Astrocyte of the hippocampus (primary cell): ENCODE results near the gene ZBTB46.
A peak's percentile ranks its signal among the peaks of the same experiment; 100 is the strongest.
"Not testable (repeated sequence)": the region's sequence is repeated elsewhere in the genome, so short reads cannot be mapped to it uniquely, and the experiment has no call there.

Experiments used
- DNase-seq: peaks from one replicate; pipeline ENCODE4 v3.0.0; 2011; ENCODE audit warnings: low read depth, low spot score

ZBTB46 gene

DNA sequence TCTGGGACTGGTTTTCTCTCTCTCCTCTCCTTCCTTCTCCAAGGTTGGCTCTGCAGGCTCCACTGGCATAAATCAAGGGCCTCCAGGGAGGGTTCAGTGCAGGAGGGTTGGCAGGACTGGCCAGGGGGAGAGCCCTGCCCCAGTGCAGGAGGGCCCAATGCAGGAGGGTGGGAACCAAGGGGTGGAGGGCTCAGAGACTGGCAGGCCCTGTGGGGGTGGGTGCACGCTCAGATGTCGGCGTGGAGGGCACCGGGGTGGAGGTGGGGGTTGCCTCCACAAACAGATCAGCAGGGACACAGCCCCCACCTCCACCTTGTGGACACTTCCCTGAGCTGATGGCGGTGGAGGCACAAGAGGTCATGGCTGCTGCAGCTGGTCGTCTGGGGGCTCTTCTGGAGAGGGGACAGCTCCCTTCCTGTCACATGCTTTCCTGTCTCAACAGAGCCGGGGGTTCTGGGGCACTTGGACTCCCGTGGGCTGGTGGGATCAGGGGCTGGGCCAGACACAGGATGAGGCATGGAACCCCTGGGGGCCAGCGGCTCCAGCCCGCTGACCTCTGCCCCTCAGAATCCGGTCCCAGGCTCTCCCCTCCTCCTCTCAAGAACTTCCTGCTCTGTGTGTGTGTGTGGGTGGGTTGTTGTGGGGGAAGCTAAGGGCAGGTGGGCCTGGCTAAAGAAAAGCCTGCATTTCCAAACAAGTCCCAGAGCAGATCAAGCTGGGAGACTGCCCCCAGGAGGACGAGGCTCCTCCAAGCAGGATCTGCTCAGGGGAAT lies 27.5 kb upstream of the ZBTB46 start:
- peak; percentile 39 for DNase-seq

DNA sequence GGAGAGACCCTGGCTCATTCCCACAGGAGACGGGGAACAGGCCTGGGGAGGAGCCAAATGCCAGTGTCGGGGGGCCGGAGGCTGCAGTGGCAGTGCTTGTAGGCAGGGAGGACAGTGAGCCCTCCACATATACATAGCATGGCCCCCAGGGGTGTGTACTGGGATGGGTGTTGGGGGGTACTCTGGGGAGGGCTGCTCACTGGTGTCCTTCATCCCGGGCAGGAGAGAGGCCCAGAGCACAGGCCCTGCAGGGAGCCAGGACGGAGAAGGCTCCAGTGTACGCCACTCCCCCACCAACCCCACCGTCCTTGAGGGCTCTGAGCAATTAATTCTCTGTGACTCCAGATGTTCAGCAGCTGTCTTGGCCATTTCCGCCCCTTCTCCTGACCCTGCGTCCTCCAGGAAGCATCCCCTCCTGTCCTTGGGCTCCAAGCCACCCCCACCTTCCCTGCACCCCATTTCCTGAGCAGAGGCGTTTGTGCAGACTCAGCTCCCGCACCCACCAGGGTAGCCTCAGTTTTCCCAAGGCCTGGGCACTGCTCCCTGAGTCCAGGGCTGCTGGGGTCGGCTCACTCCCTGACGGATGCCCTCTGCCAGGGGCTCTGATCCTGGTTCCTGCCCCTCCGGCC lies 26.8 kb upstream of the ZBTB46 start:
- DNase-seq, result no peak

DNA sequence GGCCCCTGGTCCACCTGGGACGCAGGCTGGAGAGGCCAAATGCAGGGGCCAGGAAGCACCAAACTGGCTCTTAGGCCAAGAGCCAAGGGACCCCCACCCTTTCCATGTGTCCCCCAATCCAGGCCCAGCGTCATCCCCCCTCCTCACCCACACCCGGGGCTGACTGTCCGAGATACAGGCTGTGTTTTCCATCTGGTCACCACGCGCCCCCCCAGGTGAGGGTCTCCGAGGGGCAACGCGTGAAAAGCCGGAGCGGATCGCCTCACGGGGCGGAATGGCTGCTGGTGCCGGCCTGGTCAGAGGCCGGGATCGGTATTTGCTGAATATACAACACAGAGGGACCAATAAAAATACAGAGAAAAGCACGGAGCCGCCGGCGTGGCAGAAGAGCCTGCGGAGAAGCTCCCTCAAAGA lies 25.0 kb upstream of the ZBTB46 start:
- no peak for DNase-seq

DNA sequence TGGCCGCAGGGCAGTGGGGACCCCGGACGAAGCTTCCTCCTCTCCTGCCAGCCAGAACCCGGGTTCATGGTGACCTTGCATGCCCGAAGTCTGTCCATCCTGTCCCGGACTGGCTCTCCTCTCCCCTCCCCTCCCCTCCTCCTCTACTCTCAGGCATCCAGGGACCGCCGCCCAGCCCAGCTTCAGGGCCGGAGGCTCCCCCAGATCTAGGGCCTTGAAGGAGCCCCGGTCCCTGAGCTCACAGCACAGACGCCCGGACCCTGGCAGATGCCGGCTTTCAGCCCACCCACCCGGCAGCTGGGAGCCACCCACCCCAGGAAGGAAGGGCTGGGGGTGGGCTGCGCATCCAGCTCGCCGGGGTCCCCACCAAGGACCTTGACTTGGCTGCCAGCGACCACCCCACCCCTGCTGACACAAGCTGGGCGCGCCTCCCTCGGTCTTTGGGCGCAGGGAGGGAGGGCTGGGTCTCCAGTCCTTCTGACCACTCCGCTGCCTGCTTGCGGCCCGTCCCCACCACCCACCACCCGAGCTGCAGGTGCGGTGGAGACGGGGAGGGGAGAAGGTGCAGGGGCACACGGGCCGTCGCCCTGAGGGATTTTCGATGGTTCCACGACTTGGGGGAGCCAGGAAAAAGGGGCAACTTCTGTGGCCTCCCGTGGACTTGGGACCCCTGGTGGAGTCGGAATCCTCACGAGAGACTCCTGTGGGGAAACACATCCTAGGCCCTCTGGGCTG lies 24.5 kb upstream of the ZBTB46 start:
- peak; percentile 24 for DNase-seq

DNA sequence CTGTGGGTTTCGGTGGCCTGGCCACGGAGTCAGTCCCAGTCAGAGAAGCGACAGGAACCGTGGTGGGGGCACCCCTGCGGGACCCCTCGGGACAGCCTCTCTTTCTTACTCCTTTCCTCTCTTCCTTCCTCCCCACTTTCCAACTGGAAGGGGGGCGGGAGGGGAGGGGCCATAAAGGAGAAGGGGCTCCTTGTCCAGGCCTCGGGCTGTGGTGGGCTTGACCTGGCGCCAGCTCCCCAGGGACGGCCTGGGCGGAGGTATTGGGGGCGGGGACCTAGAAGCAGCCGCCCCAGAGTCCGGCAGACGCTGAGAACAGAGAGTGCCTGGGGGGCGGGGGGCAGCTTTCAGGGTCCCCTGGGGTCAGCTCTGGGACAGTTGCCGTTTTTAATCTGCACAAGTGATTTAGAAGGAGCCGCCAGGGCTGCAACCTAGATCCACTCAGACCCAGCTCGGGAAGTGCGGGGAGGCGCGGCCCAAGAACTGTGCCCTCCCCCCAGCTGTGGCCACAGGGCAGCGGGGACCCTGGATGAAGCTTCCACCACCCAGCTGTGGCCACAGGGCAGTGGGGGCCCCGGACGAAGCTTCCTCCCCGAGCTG lies 23.8 kb upstream of the ZBTB46 start:
- peak; percentile 26 for DNase-seq

DNA sequence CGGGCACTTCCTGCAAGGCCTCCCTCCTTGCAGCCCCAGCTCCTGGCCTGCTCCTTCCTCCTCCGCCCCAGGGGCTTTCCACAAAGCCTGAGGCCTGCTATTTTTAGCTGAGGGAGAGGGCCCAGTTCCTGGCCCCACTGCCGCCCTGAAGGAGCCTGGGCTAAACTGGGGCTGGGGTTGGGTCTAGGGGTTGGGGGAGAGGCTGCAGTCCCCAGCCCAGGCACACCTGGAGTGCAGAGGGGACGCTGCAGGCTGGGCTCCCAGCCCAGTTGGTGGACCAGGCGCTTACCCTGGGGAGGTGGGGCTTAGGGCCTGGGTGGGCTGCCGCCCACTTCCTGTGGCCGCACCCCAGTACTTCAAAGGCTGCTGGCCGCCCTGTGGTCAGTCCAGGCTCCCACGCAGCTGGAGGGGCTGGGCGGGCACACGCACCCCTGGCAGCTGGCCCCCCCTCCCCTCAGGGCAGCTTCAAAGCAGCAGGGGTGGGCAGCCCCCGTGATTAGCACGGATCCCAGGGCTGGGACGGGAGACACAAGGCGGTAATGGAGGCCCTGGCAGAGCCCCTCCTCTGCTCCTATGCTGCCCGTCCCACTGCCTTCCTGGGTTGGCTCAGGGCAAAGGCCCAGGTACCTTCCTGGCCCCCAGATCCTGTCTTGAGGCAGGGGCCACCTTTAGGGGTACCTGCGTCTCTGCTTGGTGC lies 23.2 kb upstream of the ZBTB46 start:
- DNase-seq, result no peak

DNA sequence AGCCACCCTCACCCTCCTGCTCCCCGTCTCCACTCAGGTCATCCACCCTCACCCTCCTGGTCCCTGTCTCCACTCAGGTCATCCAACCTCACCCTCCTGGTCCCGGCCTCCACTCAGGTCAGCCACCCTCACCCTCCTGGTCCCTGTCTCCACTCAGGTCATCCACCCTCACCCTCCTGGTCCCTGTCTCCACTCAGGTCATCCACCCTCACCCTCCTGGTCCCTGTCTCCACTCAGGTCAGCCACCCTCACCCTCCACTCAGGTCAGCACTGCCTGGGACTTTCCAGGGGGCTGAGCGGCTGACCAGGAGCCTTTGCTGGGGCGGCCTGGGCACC lies 22.6 kb upstream of the ZBTB46 start:
- DNase-seq, result not testable (repeated sequence)

DNA sequence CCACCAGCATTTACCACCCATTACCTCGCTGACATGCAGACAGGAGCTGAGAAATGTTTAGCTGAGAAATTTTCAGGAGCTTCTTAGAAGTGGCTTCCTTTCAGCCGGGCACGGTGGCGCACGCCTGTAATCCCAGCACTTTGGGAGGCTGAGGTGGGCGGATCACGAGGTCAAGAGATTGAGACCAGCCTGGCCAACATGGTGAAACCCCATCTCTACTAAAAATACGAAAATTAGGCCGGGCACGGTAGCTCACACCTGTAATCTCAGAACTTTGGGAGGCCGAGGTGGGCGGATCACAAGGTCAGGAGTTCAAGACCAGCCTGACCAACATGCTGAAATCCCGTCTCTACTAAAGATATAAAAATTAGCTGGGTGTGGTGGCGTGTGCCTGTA lies 20.5 kb upstream of the ZBTB46 start:
- DNase-seq, result not testable (repeated sequence)

DNA sequence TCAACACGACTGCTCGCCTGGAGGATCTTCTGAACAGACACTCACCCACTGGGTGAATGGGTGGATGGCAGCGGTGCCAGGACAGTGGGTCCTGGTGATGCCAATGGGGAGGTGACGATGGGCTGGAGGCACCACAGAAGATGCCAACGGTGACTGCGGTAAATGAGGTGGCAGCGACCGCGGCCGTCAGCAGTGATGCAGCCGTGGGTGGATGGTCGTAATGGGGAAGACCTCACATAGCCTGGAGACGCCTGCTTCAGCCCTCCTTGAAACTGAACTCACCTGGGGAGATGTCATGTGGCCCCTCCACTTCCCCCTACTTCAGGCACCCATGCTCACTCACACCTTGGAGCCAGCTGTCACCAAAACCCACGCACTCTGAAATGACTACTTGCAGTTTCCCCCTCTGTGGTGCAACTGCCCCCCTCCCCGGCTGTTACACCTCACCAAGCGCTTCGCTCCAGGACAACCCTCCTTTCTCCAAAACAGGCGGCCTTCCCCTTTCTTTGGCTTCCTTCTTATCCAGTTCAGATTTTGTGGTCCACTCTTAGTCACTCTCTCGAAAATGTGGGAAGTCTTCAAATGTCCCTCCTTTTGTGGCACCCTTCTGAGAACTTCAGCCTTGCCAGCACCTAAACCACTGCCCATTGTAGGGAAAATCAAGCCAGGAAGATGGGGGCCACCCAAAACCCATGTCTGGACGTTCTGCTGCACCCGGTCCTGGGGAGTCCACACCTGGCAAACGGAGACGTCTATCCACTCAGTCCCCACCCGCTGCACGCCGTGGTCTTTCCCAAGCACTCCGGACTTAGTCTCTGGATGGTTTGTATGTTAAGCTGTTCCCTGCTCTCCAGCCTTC lies 19.9 kb upstream of the ZBTB46 start:
- DNase-seq, result no peak

DNA sequence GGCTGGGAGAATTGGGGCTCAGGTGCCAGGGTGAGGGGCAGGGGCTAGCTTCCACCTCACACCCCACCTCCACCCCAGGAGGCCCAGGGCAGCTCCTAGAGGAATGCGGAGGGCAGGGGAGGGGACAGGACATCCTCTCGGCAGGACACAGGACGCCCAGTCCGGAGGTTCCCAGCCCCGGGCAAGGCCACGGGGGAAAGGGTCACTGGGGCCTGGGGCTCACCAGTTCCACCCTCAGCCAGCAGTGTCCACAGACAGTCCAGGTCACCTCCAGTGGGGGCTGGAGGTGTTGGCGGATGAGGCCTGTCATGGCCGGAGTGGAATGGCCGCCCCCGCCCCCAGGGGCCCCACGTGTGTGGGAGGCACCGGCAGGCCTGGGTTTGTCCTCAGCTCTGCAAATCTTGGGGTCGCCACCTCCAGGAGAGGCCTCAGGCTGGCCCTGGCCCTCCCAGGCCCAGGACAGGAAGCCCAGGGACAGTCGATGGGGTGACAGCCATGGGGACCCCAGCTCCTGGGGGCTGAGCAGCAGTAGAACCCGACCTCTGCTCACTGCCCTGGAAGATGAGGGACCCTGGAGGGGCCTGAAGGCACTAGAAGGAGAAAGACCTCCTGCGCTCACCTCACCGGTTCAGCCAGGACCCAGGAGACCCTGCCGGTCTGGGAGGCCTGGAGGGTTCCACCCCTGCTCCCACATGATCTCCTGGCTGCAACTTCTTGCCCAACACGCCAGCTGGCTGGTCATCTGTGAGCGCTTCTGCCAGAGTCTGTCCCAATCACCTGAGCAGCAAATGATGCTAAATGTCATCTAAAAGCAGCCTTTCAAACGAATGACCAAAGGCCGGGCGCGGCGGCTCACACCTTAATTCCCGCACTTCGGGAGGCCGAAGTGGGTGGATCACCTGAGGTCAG lies 17.2 kb upstream of the ZBTB46 start:
- no peak for DNase-seq

DNA sequence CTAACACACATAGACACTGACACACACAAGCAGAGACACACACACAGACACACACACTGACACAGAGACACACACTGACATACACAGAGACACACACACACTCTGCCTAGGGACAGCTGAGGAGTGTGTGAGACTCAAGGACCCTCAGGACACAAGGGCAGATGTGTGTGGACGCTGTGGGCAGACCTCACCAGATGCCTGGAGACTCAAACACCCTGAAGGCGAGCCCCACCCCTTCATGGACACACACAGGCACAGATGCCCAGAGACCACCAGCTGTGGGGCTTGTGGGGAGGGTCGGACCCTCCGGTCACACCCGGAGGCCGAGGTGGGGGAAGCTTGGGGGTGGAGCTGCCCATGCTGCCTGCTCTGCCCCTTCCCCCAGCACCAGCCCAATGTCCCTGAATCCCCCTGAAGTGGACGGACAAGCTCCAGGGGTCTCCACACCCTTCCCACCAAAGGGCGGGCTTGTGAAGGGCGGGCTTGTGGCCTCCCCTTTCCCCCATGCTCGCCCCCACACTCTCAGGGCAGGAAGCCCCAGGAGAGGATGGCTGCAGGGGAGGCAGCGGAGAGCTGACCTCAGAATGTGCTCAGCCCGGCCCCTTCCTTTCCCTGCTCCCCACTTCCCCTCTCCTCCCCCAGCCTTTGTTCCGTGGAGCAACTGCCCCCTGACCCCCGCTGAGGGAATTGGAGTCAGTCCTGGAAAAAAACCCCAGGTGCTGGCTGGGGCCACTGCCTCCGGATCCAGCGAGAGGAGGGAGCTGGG lies 16.4 kb upstream of the ZBTB46 start:
- no peak for DNase-seq

DNA sequence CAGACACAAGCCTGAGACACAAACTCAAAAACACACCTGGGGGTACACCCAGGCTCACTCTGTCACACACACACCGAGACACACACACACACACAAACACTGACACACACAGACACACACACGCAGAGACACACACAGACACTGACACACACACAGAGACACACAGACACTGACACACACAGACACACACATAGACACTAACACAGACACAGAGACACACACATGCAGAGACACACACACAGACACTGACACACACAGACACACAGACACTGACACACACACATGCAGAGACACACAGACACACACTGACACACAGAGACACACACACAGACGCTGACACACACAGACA lies 15.8 kb upstream of the ZBTB46 start:
- DNase-seq, result no peak

DNA sequence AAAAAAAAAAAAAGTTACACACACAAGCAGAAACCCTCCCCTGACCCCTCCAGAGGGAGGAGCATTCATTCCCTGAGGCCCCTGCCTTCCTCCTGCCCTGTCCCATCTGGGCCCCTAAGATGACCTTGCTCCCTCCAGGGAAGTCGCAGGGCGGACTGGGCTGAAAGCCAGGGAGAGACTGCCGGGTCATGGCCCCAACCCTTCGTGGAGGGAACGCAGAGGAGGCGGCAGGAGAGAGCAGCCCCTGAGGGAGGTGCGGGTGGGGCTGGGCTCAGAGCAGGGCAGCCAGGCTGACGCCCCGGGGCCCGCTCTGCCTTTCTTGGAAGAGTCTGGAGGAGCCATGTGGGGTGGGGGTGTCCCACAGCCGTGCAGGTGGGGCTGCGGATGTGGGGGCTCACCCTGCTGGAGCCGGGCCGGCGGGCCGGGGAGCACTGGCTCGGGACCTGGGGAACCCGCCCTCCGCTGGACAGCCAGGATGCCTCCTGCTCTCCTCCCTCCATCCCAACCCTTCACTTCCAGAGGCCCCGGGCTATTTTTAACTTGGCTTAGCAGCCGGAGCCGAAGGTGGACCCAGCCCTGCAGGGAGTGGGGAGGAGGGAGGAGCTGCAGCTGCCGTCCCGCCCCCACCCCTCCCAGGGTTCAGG lies 15.2 kb upstream of the ZBTB46 start:
- peak; percentile 47 for DNase-seq

DNA sequence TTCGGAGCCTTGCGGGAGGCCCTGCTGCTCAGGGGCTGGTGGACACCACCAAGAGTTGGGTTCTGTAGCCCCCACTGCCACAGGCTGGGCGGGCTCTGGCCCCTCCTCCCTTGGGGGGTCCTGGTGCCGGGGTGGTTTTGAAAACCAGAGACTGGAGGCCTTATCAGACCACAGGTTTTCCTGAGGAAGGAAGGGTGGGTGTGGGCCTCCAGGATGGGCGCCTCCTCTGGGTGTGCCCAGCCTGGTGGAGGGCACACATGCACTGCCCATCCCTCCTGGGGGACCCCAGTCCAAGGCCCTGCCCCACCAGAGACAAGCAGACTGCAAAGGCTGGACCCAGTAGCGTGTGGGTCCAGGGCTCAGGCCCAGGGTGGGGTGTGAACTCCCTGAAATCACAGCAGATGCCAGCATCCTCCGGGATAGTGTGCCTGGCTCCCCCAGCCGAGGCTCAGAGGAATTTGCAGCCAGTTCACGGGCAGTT lies 13.5 kb upstream of the ZBTB46 start:
- DNase-seq, result no peak

DNA sequence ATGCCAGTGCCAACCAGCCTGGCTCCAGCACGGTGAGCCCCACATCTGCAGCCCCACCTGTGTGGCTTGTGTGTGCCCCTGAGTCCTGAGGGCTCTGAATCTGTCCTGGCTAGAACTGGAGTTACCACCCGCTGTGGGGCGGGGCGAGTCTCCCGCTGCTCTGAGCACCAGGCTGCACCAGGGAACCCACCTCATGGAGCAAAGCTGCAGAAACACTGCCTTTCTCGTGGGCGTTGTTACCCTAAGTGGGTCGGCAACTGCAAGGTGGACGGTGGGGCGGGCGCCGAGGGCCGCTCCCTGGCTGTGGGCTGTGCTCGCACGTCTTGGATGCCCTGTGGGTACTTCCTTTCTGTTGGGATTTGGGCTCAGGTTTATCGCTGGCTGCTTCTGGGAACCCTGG lies 12.7 kb upstream of the ZBTB46 start:
- DNase-seq, result no peak

DNA sequence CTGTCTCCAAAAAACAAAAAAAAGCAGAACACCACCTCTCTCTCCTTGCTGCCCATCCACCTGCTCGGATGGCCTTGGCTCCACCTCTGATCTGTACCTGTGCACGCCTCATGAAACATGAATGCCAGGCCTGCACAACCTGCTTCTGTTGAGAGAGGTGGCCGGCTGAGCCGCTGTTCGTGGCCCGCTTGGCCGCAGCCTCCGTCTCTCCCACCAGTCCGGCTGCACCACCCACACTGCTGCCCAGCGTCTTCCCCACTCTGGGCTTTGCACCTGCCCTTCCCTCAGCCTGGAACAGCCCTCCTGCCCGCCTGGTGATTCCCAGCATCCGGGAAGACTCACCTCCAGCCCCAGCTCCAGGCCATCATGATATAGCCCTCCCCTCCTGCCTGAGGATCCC lies 12.2 kb upstream of the ZBTB46 start:
- DNase-seq, result no peak

DNA sequence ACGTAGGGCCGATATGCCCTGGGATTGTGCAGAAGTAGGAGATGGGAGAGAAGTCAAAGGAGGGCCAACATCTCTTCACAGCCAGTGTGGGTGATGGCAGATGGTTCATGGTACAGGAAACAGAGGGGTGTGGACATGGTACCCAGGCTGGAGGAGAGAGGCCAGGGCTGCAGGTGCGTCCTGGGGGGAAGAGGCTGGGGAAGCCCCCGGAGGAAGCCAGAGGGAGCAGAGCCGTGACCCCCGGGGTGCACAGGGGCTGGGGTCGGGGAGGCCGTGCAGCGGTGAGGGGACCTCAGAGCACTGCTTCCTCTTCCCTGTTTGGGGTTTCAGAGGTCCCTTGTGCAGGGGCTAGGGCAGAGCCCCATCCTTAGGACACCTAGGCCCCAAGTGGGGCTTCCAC lies 11.2 kb upstream of the ZBTB46 start:
- DNase-seq, result no peak

DNA sequence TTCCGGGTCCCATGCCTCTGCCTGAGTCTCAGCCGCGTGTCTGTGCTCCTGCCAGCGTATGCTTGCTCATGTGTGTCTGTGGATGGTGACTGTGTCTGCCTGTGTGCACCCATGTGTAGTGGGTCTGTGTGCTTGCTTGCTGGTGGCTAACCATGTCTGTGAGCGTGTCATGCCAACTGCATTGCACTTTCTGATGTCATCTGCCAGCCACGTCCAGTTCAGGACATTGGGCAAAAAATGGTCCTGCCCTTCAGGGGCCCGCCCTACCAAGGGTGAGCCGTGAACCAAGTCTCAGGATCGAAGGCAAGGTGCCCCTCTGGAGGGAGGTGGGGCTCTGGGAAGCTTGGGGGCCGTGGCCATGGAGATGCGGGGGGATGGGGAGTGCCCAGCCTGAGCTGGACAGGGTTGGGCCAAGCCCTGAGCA lies 9.4 kb upstream of the ZBTB46 start:
- DNase-seq, result no peak

DNA sequence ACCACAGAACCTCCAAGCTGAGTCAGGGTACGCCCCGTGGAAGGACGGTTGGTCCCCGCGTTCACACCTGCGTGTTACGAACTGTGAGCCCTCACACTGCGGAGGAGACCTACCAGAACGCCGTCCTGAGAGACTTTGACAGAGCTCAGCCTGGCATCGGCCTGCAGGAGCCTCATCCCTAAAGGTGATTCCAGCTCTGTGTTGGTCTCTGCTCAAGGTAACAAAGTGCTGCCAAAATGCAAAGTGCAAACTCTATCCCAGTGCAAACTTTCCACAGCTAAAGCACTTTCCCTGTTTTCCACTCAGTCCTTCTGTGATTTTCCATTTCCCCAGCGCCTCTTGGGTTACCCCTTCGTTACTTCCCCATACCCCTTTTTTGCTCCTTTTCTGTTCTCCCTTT lies 8.6 kb upstream of the ZBTB46 start:
- no peak for DNase-seq
